Astrocyte (in vitro differentiated cells and primary cell): ENCODE results near the gene ARSJ.

Source experiments
- EZH2 ChIP-seq: IDR thresholded peaks from 2 replicates; pipeline ENCODE4 v1.6.1; 2012; ENCODE audit warnings: mild to moderate bottlenecking, low read length, inconsistent platforms; ENCODE audit not compliant: insufficient read depth
- TF ChIP-seq, protein P1 (sequence below): IDR thresholded peaks from 2 replicates; pipeline ENCODE4 v1.5.1; 2011; ENCODE audit warnings: low read depth, mild to moderate bottlenecking, inconsistent platforms, low read length, moderate library complexity; ENCODE audit not compliant: insufficient read depth

DNA sequence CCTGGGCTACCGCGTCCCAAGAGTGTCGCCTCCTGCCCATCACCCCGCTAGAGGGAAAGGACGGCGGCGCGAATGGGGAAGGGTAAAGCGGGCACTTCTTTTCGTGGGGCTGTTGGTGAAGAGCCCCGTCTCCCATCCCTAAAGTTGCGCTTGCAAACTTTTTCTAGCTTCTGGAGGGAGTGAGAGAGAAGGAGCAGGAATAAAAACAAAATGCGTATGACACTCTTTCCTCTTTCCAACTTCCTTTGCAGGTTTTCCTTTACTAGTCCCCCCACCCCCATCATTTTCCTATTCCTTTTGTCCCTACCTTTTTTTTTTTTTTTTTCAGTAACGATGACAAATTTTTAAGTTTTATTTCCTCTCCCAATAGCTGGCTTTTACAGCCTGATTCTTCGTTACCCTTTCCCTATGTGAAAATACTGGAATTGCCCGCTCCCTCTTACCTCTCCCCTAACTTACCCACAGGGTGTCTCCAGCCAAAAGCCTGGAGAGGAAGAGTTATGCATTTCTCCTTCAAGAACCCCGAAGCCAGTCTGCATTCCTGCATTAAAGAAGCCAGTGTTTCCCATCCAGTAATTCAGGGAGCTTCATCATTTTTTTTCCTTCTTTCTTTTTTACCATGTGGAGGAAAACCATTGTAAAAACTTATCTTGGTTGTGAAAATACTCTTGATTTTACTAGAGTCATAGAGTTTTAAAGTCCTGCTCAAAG lies 613 bp upstream of the ARSJ start:
- TF ChIP-seq, protein P1, sequence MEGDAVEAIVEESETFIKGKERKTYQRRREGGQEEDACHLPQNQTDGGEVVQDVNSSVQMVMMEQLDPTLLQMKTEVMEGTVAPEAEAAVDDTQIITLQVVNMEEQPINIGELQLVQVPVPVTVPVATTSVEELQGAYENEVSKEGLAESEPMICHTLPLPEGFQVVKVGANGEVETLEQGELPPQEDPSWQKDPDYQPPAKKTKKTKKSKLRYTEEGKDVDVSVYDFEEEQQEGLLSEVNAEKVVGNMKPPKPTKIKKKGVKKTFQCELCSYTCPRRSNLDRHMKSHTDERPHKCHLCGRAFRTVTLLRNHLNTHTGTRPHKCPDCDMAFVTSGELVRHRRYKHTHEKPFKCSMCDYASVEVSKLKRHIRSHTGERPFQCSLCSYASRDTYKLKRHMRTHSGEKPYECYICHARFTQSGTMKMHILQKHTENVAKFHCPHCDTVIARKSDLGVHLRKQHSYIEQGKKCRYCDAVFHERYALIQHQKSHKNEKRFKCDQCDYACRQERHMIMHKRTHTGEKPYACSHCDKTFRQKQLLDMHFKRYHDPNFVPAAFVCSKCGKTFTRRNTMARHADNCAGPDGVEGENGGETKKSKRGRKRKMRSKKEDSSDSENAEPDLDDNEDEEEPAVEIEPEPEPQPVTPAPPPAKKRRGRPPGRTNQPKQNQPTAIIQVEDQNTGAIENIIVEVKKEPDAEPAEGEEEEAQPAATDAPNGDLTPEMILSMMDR, result no peak
- TF ChIP-seq EZH2, result no peak
